Measurements from ENCODE around the gene RASGEF1B.

The RASGEF1B gene

GRCh38 chr4:81427344-81427821 lies 44.3 kb downstream of the RASGEF1B start:
- TF ChIP-seq CTCF (IDR thresholded peaks at IDR 0.05; ENCODE audit: low read depth, low read length): no peak
- no peak for TF ChIP-seq EZH2phosphoT487 (IDR thresholded peaks at IDR 0.05; ENCODE audit: low read depth)
- no peaks in the 10 kb centered on the region for H3K27me3 ChIP-seq (ENCODE audit: low read depth, low read length)
- H2AFZ ChIP-seq (ENCODE audit: low read depth, low read length): no peak overlapping the region
- H3K9ac ChIP-seq (ENCODE audit: low read length): no peak overlapping the region
- no peak overlapping the region for H3K4me3 ChIP-seq (ENCODE audit: low read length)
- no peaks in the 10 kb centered on the region for H3K79me2 ChIP-seq (ENCODE audit: low read length)
- H3K27ac ChIP-seq (ENCODE audit: low read length): no peak overlapping the region
- H3K9me3 ChIP-seq (ENCODE audit: insufficient read depth, low read length): no peaks in the 10 kb centered on the region
- H4K20me1 ChIP-seq (ENCODE audit: insufficient read depth, low read length): no peaks in the 10 kb centered on the region
- no peak overlapping the region for H3K4me2 ChIP-seq (ENCODE audit: low read length)
- H3K4me1 ChIP-seq (ENCODE audit: low read length): peaks cover 15% of the 10 kb centered on the region
- H3K36me3 ChIP-seq (replicated peaks; ENCODE audit: low read depth, low read length): peaks cover 30% of the 10 kb centered on the region

GRCh38 chr4:81426770-81427289 lies 44.9 kb downstream of the RASGEF1B start:
- TF ChIP-seq EZH2phosphoT487 (IDR thresholded peaks at IDR 0.05; ENCODE audit: low read depth): no peak
- TF ChIP-seq CTCF (IDR thresholded peaks at IDR 0.05; ENCODE audit: low read depth, low read length): no peak
- Histone ChIP-seq H3K4me2 (ENCODE audit: low read length) (no peak overlapping the region), H3K4me1 (ENCODE audit: low read length) (peaks cover 20% of the 10 kb centered on the region), H2AFZ (ENCODE audit: low read depth, low read length) (no peak overlapping the region), H3K27me3 (ENCODE audit: low read depth, low read length) (no peaks in the 10 kb centered on the region), H3K27ac (ENCODE audit: low read length) (no peak overlapping the region), H3K9ac (ENCODE audit: low read length) (no peak overlapping the region), H3K36me3 (replicated peaks; ENCODE audit: low read depth, low read length) (peaks cover 28% of the 10 kb centered on the region), H3K4me3 (ENCODE audit: low read length) (no peak overlapping the region), H3K9me3 (ENCODE audit: insufficient read depth, low read length) (no peaks in the 10 kb centered on the region), H4K20me1 (ENCODE audit: insufficient read depth, low read length) (no peaks in the 10 kb centered on the region), H3K79me2 (ENCODE audit: low read length) (no peaks in the 10 kb centered on the region)

- Histone ChIP-seq H3K9me3 (ENCODE audit: insufficient read depth, low read length) (no peaks in the 10 kb centered on the region), H3K9ac (ENCODE audit: low read length) (no peak overlapping the region), H3K27me3 (ENCODE audit: low read depth, low read length) (no peaks in the 10 kb centered on the region), H3K4me3 (ENCODE audit: low read length) (no peak overlapping the region), H3K79me2 (ENCODE audit: low read length) (no peaks in the 10 kb centered on the region), H2AFZ (ENCODE audit: low read depth, low read length) (no peak overlapping the region), H4K20me1 (ENCODE audit: insufficient read depth, low read length) (no peaks in the 10 kb centered on the region), H3K36me3 (replicated peaks; ENCODE audit: low read depth, low read length) (peaks cover 22% of the 10 kb centered on the region), H3K4me2 (ENCODE audit: low read length) (no peak overlapping the region), H3K4me1 (ENCODE audit: low read length) (peaks cover 37% of the 10 kb centered on the region), H3K27ac (ENCODE audit: low read length) (no peak overlapping the region)
- no peak for TF ChIP-seq CTCF (IDR thresholded peaks at IDR 0.05; ENCODE audit: low read depth, low read length)
- no peak for TF ChIP-seq EZH2phosphoT487 (IDR thresholded peaks at IDR 0.05; ENCODE audit: low read depth)
Observed at GRCh38 chr4:81424816-81425755, 46.6 kb downstream of the RASGEF1B start.

DNA sequence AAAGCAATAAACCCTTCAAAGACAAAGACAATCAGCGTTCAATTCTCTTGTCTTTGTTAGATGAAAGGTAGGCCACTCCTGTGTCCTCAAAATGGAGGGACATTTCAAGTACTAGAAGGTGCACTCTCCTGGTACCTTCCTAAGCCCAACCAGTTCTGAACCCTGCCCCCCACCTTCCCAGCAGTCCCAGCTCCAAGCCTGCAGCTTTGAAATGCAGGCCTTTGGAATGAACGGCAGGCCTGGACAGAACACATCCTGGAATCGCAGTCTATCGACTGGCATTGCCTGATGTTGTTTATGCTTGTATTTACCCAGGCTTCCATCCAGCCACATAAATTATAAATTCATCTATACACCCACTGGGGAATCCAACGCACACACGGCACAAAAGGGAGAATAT lies 47.4 kb downstream of the RASGEF1B start:
- Histone ChIP-seq H4K20me1 (ENCODE audit: insufficient read depth, low read length) (no peaks in the 10 kb centered on the region), H3K79me2 (ENCODE audit: low read length) (no peaks in the 10 kb centered on the region), H3K4me1 (ENCODE audit: low read length) (peaks cover 37% of the 10 kb centered on the region), H3K4me2 (ENCODE audit: low read length) (no peak overlapping the region), H3K9ac (ENCODE audit: low read length) (no peak overlapping the region), H3K27ac (ENCODE audit: low read length) (no peak overlapping the region), H2AFZ (ENCODE audit: low read depth, low read length) (no peak overlapping the region), H3K27me3 (ENCODE audit: low read depth, low read length) (no peaks in the 10 kb centered on the region), H3K36me3 (replicated peaks; ENCODE audit: low read depth, low read length) (peaks cover 19% of the 10 kb centered on the region), H3K4me3 (ENCODE audit: low read length) (no peak overlapping the region), H3K9me3 (ENCODE audit: insufficient read depth, low read length) (no peaks in the 10 kb centered on the region)
- TF ChIP-seq CTCF (IDR thresholded peaks at IDR 0.05; ENCODE audit: low read depth, low read length) (no peak), EZH2phosphoT487 (IDR thresholded peaks at IDR 0.05; ENCODE audit: low read depth) (no peak)
